ENCODE data around the gene C3orf22. TPM values are rescaled to one million over a fixed set of nuclear protein-coding genes. Genes with fewer than 3 reads are reported as not detected.

C3orf22 gene
- total and polyA plus RNA-seq, 2 experiments from 2014 or later: not detected

DNA sequence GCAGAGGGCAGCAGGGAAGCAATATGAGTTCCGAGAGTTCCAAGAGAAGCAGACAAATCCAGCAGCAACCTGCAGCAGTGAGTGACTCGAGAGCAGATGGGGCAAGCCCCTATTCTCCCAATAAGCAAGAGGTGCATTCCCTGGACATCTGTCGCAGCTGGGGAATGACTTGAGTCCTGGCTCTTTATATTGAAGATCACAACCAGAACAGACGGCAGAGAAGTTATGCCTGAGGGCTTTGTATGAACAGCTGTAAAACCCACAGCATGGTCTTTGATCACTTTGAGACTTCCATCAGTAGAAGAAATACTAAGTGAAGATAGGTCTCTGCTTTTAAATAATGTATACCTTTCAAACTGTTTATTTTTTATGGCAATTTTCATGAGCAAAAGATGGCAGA lies 23.6 kb upstream of the C3orf22 start:
- no peak overlapping the region for H3K4me3 ChIP-seq
- no peaks in the 10 kb centered on the region for H3K4me1 ChIP-seq (ENCODE audit: low read depth)
- TF ChIP-seq, protein P1, sequence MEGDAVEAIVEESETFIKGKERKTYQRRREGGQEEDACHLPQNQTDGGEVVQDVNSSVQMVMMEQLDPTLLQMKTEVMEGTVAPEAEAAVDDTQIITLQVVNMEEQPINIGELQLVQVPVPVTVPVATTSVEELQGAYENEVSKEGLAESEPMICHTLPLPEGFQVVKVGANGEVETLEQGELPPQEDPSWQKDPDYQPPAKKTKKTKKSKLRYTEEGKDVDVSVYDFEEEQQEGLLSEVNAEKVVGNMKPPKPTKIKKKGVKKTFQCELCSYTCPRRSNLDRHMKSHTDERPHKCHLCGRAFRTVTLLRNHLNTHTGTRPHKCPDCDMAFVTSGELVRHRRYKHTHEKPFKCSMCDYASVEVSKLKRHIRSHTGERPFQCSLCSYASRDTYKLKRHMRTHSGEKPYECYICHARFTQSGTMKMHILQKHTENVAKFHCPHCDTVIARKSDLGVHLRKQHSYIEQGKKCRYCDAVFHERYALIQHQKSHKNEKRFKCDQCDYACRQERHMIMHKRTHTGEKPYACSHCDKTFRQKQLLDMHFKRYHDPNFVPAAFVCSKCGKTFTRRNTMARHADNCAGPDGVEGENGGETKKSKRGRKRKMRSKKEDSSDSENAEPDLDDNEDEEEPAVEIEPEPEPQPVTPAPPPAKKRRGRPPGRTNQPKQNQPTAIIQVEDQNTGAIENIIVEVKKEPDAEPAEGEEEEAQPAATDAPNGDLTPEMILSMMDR (IDR thresholded peaks at IDR 0.05; ENCODE audit: low read depth, low read length): no peak
- no peaks in the 10 kb centered on the region for H3K36me3 ChIP-seq
- no peaks in the 10 kb centered on the region for H3K9me3 ChIP-seq (ENCODE audit: low read depth)
- H3K27ac ChIP-seq: no peak overlapping the region
- DNase-seq (ENCODE audit: low read depth in 1 of 2, low spot score in 1 of 2): no peak
- H3K27me3 ChIP-seq: no peaks in the 10 kb centered on the region

DNA sequence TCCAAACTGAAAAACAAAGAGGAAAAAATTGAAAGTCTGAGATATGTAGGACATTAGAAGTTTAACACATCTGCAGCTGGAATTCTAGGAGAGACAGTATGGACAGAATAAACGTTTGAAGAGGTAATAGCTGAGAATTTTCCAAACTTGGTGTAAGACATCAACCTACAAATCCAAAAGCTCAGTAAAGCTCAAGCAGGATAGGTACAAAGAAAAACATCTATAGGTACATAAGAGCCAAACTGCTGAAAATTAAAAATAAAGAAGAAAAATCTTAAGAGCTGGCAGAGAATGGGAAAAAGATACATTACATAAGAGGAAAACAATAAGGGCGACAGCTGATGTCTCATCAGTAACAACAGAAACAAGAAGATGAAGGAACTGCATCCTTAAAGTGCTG lies 22.8 kb upstream of the C3orf22 start:
- no peaks in the 10 kb centered on the region for H3K27me3 ChIP-seq
- no peaks in the 10 kb centered on the region for H3K4me1 ChIP-seq (ENCODE audit: low read depth)
- no peak for DNase-seq (ENCODE audit: low read depth in 1 of 2, low spot score in 1 of 2)

DNA sequence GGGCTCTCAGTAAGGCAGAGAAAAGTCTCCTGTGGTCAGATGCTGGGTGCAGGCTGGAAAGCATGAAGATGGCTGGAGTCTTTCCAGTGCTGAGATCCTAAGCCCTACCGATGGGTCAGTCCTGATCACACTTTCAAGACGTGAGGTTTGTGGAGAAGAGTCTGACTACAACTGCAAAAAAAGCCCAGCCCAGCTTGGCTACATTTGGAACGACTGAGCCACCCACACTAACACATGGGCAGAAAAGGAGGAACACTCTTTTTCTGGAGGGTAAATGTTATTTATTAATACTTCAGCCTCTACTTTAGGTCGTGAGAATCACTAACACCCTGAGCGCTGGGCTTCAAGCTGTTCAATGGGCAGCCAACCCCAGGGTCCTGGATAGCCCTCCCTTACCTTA lies 22.0 kb upstream of the C3orf22 start:
- Histone ChIP-seq H3K27me3 (no peaks in the 10 kb centered on the region), H3K4me1 (ENCODE audit: low read depth) (no peaks in the 10 kb centered on the region), H3K27ac (no peak overlapping the region), H3K9me3 (ENCODE audit: low read depth) (no peaks in the 10 kb centered on the region), H3K4me3 (no peak overlapping the region), H3K36me3 (no peaks in the 10 kb centered on the region)
- no peak for DNase-seq (ENCODE audit: low read depth in 1 of 2, low spot score in 1 of 2)
- TF ChIP-seq, protein P1 (IDR thresholded peaks at IDR 0.05; ENCODE audit: low read depth, low read length): no peak

More for the DNA sequence above, 22.8 kb upstream of the C3orf22 start:
- Histone ChIP-seq H3K27ac (no peak overlapping the region), H3K9me3 (ENCODE audit: low read depth) (no peaks in the 10 kb centered on the region), H3K36me3 (no peaks in the 10 kb centered on the region), H3K4me3 (no peak overlapping the region)
- TF ChIP-seq, protein P1 (IDR thresholded peaks at IDR 0.05; ENCODE audit: low read depth, low read length): no peak

DNA sequence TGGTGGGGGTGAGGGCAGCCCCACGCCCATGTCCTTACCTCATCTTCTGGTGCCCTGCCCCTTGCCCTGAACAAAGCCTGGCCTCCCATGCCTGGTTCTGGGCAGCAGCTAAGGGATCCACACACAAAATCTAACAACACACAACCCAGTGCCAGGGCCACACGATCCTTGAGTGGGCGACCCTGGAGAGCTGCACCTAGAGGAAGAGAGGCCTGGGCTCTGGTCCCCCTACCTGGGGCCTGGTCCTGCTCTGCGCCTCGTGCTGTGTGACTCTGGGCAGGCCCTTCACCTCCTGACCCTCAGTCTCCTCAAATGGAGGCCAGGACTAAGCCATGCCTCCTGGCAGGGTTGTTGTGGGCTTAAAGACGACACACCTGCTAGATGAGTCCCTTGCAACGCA lies 20.0 kb upstream of the C3orf22 start:
- Histone ChIP-seq H3K36me3 (no peaks in the 10 kb centered on the region), H3K27me3 (no peaks in the 10 kb centered on the region), H3K4me1 (ENCODE audit: low read depth) (no peaks in the 10 kb centered on the region), H3K9me3 (ENCODE audit: low read depth) (no peaks in the 10 kb centered on the region), H3K4me3 (no peak overlapping the region), H3K27ac (no peak overlapping the region)
- no peak for DNase-seq (ENCODE audit: low read depth in 1 of 2, low spot score in 1 of 2)
- TF ChIP-seq, protein P1 (IDR thresholded peaks at IDR 0.05; ENCODE audit: low read depth, low read length): no peak

DNA sequence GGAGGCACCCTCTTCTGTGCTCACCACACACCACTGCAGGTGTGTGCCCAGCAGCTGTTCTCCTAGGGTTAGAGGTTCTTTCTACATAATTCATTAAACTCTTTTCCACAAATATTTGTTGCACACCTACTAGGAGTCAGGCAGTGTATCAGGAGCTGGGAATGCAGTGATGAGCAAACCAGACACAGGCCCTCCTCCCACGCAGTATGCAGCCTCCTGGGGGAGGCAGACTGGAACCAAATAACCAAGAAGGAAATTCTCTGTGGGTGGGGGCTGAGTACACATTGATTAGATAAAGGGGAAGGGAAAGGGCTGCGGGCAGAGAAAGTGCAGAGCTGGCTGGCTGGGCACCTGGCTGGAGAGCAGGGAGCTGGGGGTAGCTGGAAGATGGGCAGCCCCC lies 18.5 kb upstream of the C3orf22 start:
- Histone ChIP-seq H3K4me3 (no peak overlapping the region), H3K27me3 (no peaks in the 10 kb centered on the region), H3K27ac (no peak overlapping the region), H3K36me3 (no peaks in the 10 kb centered on the region), H3K4me1 (ENCODE audit: low read depth) (no peaks in the 10 kb centered on the region), H3K9me3 (ENCODE audit: low read depth) (no peaks in the 10 kb centered on the region)
- no peak for DNase-seq (ENCODE audit: low read depth in 1 of 2, low spot score in 1 of 2)
- TF ChIP-seq, protein P1 (IDR thresholded peaks at IDR 0.05; ENCODE audit: low read depth, low read length): no peak

All from cardiac muscle cell (in vitro differentiated cells and primary cell).